Suprapubic skin (tissue), 4 donors: ENCODE data around the gene SLC6A4. TPM values are rescaled to one million over a fixed set of nuclear protein-coding genes. Genes with fewer than 3 reads are reported as not detected.

ENCODE experiments used
- DNase-seq, 2 donors: peaks; one replicate each; pipeline ENCODE4 v3.0.0-alpha.2; 2019; ENCODE audit warnings: low spot score in 2 of 2
- H3K27ac ChIP-seq: fragments of 200-600 bp; sonication (generic); one replicate; pipeline ENCODE4 v1.5.1; 2019
- H3K27me3 ChIP-seq: fragments of 200-600 bp; sonication (generic); one replicate; pipeline ENCODE4 v1.5.1; 2019
- H3K36me3 ChIP-seq: fragments of 200-600 bp; sonication (generic); one replicate; pipeline ENCODE4 v1.5.1; 2019
- H3K4me1 ChIP-seq: fragments of 200-600 bp; sonication (generic); one replicate; pipeline ENCODE4 v1.5.1; 2019
- H3K4me3 ChIP-seq: fragments of 200-600 bp; sonication (generic); one replicate; pipeline ENCODE4 v1.5.1; 2019; ENCODE audit warnings: mild to moderate bottlenecking
- H3K9me3 ChIP-seq: fragments of 200-600 bp; sonication (generic); one replicate; pipeline ENCODE4 v1.5.1; 2019
- EP300 ChIP-seq: sonication (generic); formaldehyde crosslinking; IDR thresholded peaks from one replicate; pipeline ENCODE4 v1.6.1; 2017; ENCODE audit warnings: antibody characterized with exemption
- POLR2A ChIP-seq, 2 donors: fragments of 450-650 bp; IDR thresholded peaks; one replicate each; pipeline ENCODE4 v1.6.1; 2017; ENCODE audit warnings: antibody characterized with exemption in 2 of 2, mild to moderate bottlenecking in 2 of 2, moderate library complexity in 2 of 2
- POLR2AphosphoS5 ChIP-seq, 3 donors: sonication (generic); formaldehyde crosslinking; IDR thresholded peaks; one replicate each; pipeline ENCODE4 v1.6.1; 2017; ENCODE audit warnings: antibody characterized with exemption in 3 of 3
- WGBS: methylation state at CpG from one replicate; pipeline ENCODE4 v1.1.5; 2018; 5-methylcytosine and 5-hydroxymethylcytosine counted together
- total RNA-seq, 4 donors: library from RNA; depleted of rRNA; stranded (reverse); fragments of >200 nt; gene quantifications; one replicate each; pipeline ENCODE4 v1.1.0, GENCODE V29; 2016
- TF ChIP-seq, protein P1 (sequence below), 2 donors: fragments of 200-600 bp in 1 of 2; fragments of 450-650 bp in 1 of 2; sonication (generic) in 1 of 2; IDR thresholded peaks; one replicate each; pipeline ENCODE4 v1.5.1; 2016 to 2019; ENCODE audit warnings: antibody characterized with exemption in 2 of 2, mild to moderate bottlenecking in 1 of 2, moderate library complexity in 1 of 2

SLC6A4 gene
- total RNA-seq, 4 donors from 2014 or later: 0.42 to 1.6 (median 0.69) TPM

DNA sequence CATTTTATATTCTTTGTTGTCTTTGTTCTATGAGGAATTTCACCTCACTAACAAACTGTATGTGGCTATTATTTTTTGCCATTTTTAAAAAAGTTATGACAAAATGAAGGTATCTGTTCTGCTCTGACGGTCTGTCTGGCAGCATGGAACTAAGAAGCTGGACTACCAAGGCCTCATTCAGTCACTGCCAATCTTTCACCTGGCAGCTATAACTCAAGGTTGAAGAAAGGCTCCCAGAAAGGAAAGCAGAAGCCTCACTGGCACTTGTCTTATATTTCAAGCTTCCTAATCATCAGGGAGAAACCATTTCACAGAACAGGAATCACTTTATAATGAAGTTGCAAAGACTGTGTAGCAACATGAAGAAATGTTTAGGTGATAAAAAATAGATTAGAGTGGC is 18.7 kb upstream of the SLC6A4 start:
- no peak overlapping the region for H3K4me3 ChIP-seq
- H3K4me1 ChIP-seq: no peaks in the 10 kb centered on the region
- 79% methylated on average over 1 of the region's 1 CpG for WGBS
- TF ChIP-seq POLR2AphosphoS5 (IDR thresholded peaks at IDR 0.05): no peak
- TF ChIP-seq, protein P1, sequence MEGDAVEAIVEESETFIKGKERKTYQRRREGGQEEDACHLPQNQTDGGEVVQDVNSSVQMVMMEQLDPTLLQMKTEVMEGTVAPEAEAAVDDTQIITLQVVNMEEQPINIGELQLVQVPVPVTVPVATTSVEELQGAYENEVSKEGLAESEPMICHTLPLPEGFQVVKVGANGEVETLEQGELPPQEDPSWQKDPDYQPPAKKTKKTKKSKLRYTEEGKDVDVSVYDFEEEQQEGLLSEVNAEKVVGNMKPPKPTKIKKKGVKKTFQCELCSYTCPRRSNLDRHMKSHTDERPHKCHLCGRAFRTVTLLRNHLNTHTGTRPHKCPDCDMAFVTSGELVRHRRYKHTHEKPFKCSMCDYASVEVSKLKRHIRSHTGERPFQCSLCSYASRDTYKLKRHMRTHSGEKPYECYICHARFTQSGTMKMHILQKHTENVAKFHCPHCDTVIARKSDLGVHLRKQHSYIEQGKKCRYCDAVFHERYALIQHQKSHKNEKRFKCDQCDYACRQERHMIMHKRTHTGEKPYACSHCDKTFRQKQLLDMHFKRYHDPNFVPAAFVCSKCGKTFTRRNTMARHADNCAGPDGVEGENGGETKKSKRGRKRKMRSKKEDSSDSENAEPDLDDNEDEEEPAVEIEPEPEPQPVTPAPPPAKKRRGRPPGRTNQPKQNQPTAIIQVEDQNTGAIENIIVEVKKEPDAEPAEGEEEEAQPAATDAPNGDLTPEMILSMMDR (IDR thresholded peaks at IDR 0.05): no peak
- TF ChIP-seq EP300: no peak
- TF ChIP-seq POLR2A (IDR thresholded peaks at IDR 0.05): no peak
- H3K27me3 ChIP-seq: no peaks in the 10 kb centered on the region
- H3K9me3 ChIP-seq: no peaks in the 10 kb centered on the region
- H3K27ac ChIP-seq: no peak overlapping the region
- H3K36me3 ChIP-seq: peaks cover 52% of the 10 kb centered on the region
- no peak for DNase-seq

DNA sequence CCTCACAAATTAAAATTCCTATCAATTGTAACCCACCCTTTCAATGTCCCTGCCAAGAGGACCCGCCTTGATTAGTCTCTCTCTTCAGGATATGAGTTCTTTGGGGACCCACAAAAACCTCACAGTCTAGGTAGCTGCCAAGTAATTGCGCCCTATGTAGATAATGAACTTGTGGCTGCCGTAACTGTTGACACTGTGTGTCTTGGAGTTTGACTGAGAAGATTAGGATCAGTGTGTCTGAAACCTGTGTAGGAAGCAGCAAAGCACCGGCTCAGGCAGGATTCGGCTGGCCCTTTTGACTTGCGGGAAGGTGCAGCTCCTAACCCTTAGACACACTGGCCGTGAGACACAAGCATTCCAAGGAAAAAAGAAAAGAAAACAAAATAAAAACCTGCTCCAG is 17.8 kb upstream of the SLC6A4 start:
- no peaks in the 10 kb centered on the region for H3K9me3 ChIP-seq
- H3K4me3 ChIP-seq: no peak overlapping the region
- TF ChIP-seq EP300 (no peak), POLR2AphosphoS5 (IDR thresholded peaks at IDR 0.05) (no peak), POLR2A (IDR thresholded peaks at IDR 0.05) (no peak)
- TF ChIP-seq, protein P1 (IDR thresholded peaks at IDR 0.05): no peak
- H3K27me3 ChIP-seq: no peaks in the 10 kb centered on the region
- no peaks in the 10 kb centered on the region for H3K4me1 ChIP-seq
- 71% methylated on average over 7 of the region's 7 CpGs for WGBS
- no peak overlapping the region for H3K27ac ChIP-seq
- no peak for DNase-seq
- peaks cover 52% of the 10 kb centered on the region for H3K36me3 ChIP-seq

GRCh38 chr17:30251931-30252330 is 16.4 kb upstream of the SLC6A4 start:
- Histone ChIP-seq H3K4me1 (no peaks in the 10 kb centered on the region), H3K4me3 (no peak overlapping the region), H3K27me3 (no peaks in the 10 kb centered on the region), H3K36me3 (peaks cover 56% of the 10 kb centered on the region), H3K9me3 (no peaks in the 10 kb centered on the region), H3K27ac (no peak overlapping the region)
- no peak for DNase-seq
- no peak for TF ChIP-seq EP300
- TF ChIP-seq, protein P1 (IDR thresholded peaks at IDR 0.05): no peak
- no peak for TF ChIP-seq POLR2AphosphoS5 (IDR thresholded peaks at IDR 0.05)
- no peak for TF ChIP-seq POLR2A (IDR thresholded peaks at IDR 0.05)

DNA sequence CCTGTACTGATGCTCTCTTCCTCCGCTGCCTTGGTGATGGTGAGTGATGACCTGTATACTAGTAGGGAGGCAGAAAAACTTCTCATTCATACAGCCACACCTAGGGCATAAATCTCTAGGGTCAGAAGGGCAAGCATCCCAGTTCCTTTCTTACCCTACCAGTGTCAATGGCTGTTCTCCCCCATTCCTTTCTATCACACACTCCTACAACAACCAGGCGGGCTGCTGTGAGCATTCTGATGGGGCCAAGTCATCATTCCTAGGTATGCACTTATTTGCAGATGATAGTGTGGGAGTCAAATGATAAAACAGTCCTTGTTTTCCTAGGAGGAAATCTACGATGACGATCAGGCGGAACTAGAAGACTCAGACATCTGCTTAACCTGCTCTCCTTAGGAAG is 14.0 kb upstream of the SLC6A4 start:
- TF ChIP-seq, protein P1 (IDR thresholded peaks at IDR 0.05): no peak
- TF ChIP-seq POLR2AphosphoS5 (IDR thresholded peaks at IDR 0.05) (no peak), EP300 (no peak), POLR2A (IDR thresholded peaks at IDR 0.05) (no peak)
- Histone ChIP-seq H3K36me3 (peaks cover 43% of the 10 kb centered on the region), H3K9me3 (no peaks in the 10 kb centered on the region), H3K4me3 (no peak overlapping the region), H3K27me3 (no peaks in the 10 kb centered on the region), H3K27ac (no peak overlapping the region), H3K4me1 (no peaks in the 10 kb centered on the region)
- DNase-seq: no peak
- 99% methylated on average over 5 of the region's 5 CpGs for WGBS

DNA sequence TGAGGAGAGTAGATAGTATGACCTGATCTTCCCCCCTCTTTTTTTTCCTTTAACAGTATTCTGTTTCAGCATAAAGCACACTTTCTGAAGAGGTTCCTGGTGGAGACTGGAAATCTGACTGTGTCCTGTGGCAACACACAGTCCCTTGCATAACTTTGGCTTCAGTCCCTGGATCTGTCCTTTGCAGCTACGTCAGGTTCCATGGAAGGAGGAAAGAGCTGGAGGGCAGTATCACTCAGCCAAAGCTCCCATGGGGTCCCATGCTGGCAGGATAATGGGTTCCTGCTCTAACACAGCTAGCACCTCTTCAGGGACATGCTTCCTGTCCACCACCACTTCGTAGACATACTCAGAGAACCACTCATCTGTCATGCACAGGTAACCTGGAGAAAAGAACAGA is 13.3 kb upstream of the SLC6A4 start:
- WGBS: 88% methylated on average over 2 of the region's 2 CpGs
- no peaks in the 10 kb centered on the region for H3K27me3 ChIP-seq
- TF ChIP-seq POLR2AphosphoS5 (IDR thresholded peaks at IDR 0.05): no peak
- no peak for TF ChIP-seq EP300
- TF ChIP-seq POLR2A (IDR thresholded peaks at IDR 0.05): no peak
- TF ChIP-seq, protein P1 (IDR thresholded peaks at IDR 0.05): no peak
- H3K9me3 ChIP-seq: no peaks in the 10 kb centered on the region
- no peak overlapping the region for H3K27ac ChIP-seq
- H3K4me1 ChIP-seq: no peaks in the 10 kb centered on the region
- no peak for DNase-seq
- no peak overlapping the region for H3K4me3 ChIP-seq
- H3K36me3 ChIP-seq: peaks cover 43% of the 10 kb centered on the region
